ENCODE measurements around the gene PPP1R37.

DNA sequence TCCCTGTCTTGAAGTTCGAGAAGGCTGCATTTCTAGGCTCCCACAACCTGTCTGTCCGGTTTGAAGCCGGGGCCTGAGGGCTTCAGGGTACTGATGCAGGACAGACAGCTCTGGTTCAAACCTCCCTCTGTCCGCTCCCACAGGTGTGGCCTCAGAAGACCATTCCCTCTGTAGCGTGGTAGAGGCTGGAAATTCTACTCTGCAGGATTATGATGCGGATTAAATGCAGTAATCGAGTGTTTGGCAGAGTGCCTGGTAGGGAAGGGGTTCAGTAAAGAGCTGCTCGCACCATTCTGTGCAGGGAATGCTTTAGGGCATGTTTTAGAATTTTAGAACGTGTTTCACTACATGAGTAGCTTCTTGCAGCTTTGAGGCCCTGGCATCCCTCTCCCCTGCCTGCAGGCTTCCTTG lies 30.5 kb downstream of the PPP1R37 start:
- no peak for TF ChIP-seq CTCF (IDR thresholded peaks at IDR 0.05)
- no peak for TF ChIP-seq POLR2AphosphoS5 (IDR thresholded peaks at IDR 0.05; ENCODE audit: low read depth, low read length)
- no peak for TF ChIP-seq TCF7L2 (IDR thresholded peaks at IDR 0.05; ENCODE audit: low read depth, low read length)
- TF ChIP-seq SIN3A (IDR thresholded peaks at IDR 0.05; ENCODE audit: borderline replicate concordance, insufficient read depth, low read depth, low read length): no peak
- TF ChIP-seq, protein P1, sequence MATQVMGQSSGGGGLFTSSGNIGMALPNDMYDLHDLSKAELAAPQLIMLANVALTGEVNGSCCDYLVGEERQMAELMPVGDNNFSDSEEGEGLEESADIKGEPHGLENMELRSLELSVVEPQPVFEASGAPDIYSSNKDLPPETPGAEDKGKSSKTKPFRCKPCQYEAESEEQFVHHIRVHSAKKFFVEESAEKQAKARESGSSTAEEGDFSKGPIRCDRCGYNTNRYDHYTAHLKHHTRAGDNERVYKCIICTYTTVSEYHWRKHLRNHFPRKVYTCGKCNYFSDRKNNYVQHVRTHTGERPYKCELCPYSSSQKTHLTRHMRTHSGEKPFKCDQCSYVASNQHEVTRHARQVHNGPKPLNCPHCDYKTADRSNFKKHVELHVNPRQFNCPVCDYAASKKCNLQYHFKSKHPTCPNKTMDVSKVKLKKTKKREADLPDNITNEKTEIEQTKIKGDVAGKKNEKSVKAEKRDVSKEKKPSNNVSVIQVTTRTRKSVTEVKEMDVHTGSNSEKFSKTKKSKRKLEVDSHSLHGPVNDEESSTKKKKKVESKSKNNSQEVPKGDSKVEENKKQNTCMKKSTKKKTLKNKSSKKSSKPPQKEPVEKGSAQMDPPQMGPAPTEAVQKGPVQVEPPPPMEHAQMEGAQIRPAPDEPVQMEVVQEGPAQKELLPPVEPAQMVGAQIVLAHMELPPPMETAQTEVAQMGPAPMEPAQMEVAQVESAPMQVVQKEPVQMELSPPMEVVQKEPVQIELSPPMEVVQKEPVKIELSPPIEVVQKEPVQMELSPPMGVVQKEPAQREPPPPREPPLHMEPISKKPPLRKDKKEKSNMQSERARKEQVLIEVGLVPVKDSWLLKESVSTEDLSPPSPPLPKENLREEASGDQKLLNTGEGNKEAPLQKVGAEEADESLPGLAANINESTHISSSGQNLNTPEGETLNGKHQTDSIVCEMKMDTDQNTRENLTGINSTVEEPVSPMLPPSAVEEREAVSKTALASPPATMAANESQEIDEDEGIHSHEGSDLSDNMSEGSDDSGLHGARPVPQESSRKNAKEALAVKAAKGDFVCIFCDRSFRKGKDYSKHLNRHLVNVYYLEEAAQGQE (IDR thresholded peaks at IDR 0.05; ENCODE audit: insufficient read depth in 1 of 2, low read depth in 2 of 2, low read length in 1 of 2): no peak
